ENCODE results near the gene LTN1.
A peak's percentile ranks its signal among the peaks of the same experiment; 100 is the strongest.
"Not testable (repeated sequence)": the region's sequence is repeated elsewhere in the genome, so short reads cannot be mapped to it uniquely, and the experiment has no call there.

Gene LTN1

GRCh38 chr21:28992526-28993292 is at the start of gene LTN1:
LTN1 (minus strand) TSS chr21:28992877; CDS start chr21:28992805, 72 bp downstream.
- Mint-ChIP-seq H3K9me3 (no peaks in the 10 kb centered on the region), H3K4me3 (peak within 1 kb of the TSS; percentile 93), H3K4me1 (peaks cover 44% of the 10 kb centered on the region), H3K27ac (peak within 1 kb of the TSS; percentile 97), H3K36me3 (peaks cover 35% of the 10 kb centered on the region)
- ATAC-seq (peak; percentile 96), DNase-seq (ENCODE audit: low spot score in 2 of 2) (peak; percentile 87 to 99)

- no peak overlapping the region for H3K27ac Mint-ChIP-seq
- H3K9me3 Mint-ChIP-seq = no peaks in the 10 kb centered on the region
- H3K36me3 Mint-ChIP-seq = no peaks in the 10 kb centered on the region
- DNase-seq (ENCODE audit: low spot score in 2 of 2) = no peak
- H3K4me1 Mint-ChIP-seq = peaks cover 12% of the 10 kb centered on the region
- no peak overlapping the region for H3K4me3 Mint-ChIP-seq
- no peak for ATAC-seq
Measured at GRCh38 chr21:29034678-29035077, 42.0 kb upstream of the LTN1 start.

GRCh38 chr21:29033871-29034270 is 41.2 kb upstream of the LTN1 start:
- DNase-seq (ENCODE audit: low spot score in 2 of 2) (no peak), ATAC-seq (no peak)
- H3K36me3 Mint-ChIP-seq = no peaks in the 10 kb centered on the region
- H3K9me3 Mint-ChIP-seq = no peaks in the 10 kb centered on the region
- H3K4me1 Mint-ChIP-seq = peaks cover 12% of the 10 kb centered on the region
- peak overlapping the region; percentile 33 for H3K27ac Mint-ChIP-seq
- H3K4me3 Mint-ChIP-seq = no peak overlapping the region

DNA sequence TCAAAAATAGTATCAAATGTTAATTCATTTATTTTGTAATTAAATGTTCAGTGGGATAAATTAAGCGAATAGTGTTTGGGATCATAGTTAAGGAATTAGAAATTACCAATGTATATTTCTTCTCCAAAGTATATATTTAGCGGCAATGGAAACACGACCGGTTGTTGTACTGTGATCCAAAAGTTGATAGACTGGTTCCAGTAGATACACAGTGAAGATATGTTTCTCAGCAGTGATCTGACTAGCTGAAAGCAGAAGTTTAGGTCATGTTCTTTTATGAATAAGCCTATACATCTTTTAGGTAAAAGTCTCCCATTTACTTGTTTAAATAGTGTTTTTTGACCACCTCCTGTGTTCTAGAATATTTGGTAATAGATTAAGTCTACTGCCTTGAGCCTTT is 40.6 kb upstream of the LTN1 start:
- H3K36me3 Mint-ChIP-seq = no peaks in the 10 kb centered on the region
- DNase-seq (ENCODE audit: low spot score in 2 of 2) = no peak
- no peaks in the 10 kb centered on the region for H3K9me3 Mint-ChIP-seq
- H3K4me1 Mint-ChIP-seq = peaks cover 12% of the 10 kb centered on the region
- peak overlapping the region; percentile 33 for H3K27ac Mint-ChIP-seq
- no peak for ATAC-seq
- no peak overlapping the region for H3K4me3 Mint-ChIP-seq

GRCh38 chr21:29030909-29031308 is 38.2 kb upstream of the LTN1 start:
- ATAC-seq = no peak
- Mint-ChIP-seq H3K36me3 (peaks cover 11% of the 10 kb centered on the region), H3K4me3 (no peak overlapping the region), H3K4me1 (peaks cover 16% of the 10 kb centered on the region), H3K27ac (peak overlapping the region; percentile 13), H3K9me3 (no peaks in the 10 kb centered on the region)
- DNase-seq (ENCODE audit: low spot score in 2 of 2) = no peak

DNA sequence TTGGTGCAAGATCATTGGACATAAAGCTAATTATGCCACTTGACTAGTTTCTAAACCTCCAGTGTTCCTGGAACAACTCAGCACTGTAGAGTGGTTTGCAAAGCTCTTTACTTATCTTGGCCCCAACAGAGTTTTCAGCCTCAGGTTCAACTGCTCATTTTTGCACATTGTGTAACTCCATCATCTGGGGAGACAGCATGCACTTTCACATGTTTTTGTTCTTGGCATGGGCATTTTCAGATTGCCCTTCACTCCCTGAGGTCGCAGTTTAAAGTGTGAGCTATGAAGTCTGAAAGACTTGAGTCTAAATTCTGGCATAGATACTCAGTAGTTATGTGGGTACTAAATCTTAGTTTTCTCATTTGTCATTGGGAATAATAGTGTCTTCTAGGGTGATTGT is 36.8 kb upstream of the LTN1 start:
- H3K4me3 Mint-ChIP-seq = no peak overlapping the region
- H3K9me3 Mint-ChIP-seq = no peaks in the 10 kb centered on the region
- H3K36me3 Mint-ChIP-seq = peaks cover 24% of the 10 kb centered on the region
- ATAC-seq (no peak), DNase-seq (ENCODE audit: low spot score in 2 of 2) (no peak)
- H3K4me1 Mint-ChIP-seq = peaks cover 28% of the 10 kb centered on the region
- peak overlapping the region; percentile 13 for H3K27ac Mint-ChIP-seq

GRCh38 chr21:29025328-29025713 is 32.6 kb upstream of the LTN1 start:
- peak overlapping the region; percentile 90 for H3K4me3 Mint-ChIP-seq
- ATAC-seq (peak; percentile 41), DNase-seq (ENCODE audit: low spot score in 2 of 2) (no peak)
- H3K4me1 Mint-ChIP-seq = peaks cover 37% of the 10 kb centered on the region
- H3K36me3 Mint-ChIP-seq = peaks cover 32% of the 10 kb centered on the region
- no peaks in the 10 kb centered on the region for H3K9me3 Mint-ChIP-seq
- peak overlapping the region; percentile 97 for H3K27ac Mint-ChIP-seq

GRCh38 chr21:29024474-29025327 is 32.0 kb upstream of the LTN1 start, which contains the start of gene USP16:
USP16 (plus strand) TSS chr21:29024668; CDS start chr21:29027914, 3,246 bp downstream.
- Mint-ChIP-seq H3K9me3 (no peaks in the 10 kb centered on the region), H3K36me3 (peaks cover 33% of the 10 kb centered on the region), H3K4me1 (peaks cover 39% of the 10 kb centered on the region), H3K27ac (peak within 1 kb of the TSS; percentile 97), H3K4me3 (peak within 1 kb of the TSS; percentile 90)
- ATAC-seq (peak; percentile 97), DNase-seq (ENCODE audit: low spot score in 2 of 2) (peak; percentile 94 to 99)

GRCh38 chr21:29022166-29022565 is 29.5 kb upstream of the LTN1 start:
- ATAC-seq (no peak), DNase-seq (ENCODE audit: low spot score in 2 of 2) (no peak)
- no peaks in the 10 kb centered on the region for H3K9me3 Mint-ChIP-seq
- peaks cover 50% of the 10 kb centered on the region for H3K4me1 Mint-ChIP-seq
- H3K27ac Mint-ChIP-seq = peak overlapping the region; percentile 50
- peaks cover 42% of the 10 kb centered on the region for H3K36me3 Mint-ChIP-seq
- H3K4me3 Mint-ChIP-seq = peak overlapping the region; percentile 14

DNA sequence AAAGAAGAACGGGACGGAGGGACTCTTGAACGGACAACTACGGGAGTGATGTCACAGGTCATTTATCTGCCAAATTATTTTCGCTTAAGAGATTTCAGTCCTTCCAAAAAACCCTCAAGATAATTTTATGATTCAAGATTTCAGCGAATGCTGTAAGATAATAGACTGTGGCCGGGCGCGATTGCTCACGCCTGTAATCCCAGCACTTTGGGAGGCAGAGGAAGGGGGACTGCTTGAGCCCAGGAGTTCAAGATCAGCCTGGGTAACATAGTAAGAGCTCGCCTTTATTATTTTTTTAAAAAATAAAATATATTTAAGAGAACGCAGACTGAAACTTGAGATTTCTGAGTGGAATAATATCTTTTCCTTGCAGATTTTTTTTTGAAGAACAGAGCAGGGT is 25.9 kb upstream of the LTN1 start:
- peaks cover 25% of the 10 kb centered on the region for H3K4me1 Mint-ChIP-seq
- no peaks in the 10 kb centered on the region for H3K9me3 Mint-ChIP-seq
- peak overlapping the region; percentile 71 for H3K4me3 Mint-ChIP-seq
- peaks cover 14% of the 10 kb centered on the region for H3K36me3 Mint-ChIP-seq
- DNase-seq (ENCODE audit: low spot score in 2 of 2) (no peak), ATAC-seq (no peak)
- peak overlapping the region; percentile 80 for H3K27ac Mint-ChIP-seq

GRCh38 chr21:29017639-29018237 is 25.1 kb upstream of the LTN1 start:
- H3K36me3 Mint-ChIP-seq = peaks cover 14% of the 10 kb centered on the region
- peak overlapping the region; percentile 71 for H3K4me3 Mint-ChIP-seq
- no peak for ATAC-seq
- H3K27ac Mint-ChIP-seq = peak overlapping the region; percentile 80
- no peak for DNase-seq (ENCODE audit: low spot score in 2 of 2)
- no peaks in the 10 kb centered on the region for H3K9me3 Mint-ChIP-seq
- H3K4me1 Mint-ChIP-seq = peaks cover 25% of the 10 kb centered on the region

DNA sequence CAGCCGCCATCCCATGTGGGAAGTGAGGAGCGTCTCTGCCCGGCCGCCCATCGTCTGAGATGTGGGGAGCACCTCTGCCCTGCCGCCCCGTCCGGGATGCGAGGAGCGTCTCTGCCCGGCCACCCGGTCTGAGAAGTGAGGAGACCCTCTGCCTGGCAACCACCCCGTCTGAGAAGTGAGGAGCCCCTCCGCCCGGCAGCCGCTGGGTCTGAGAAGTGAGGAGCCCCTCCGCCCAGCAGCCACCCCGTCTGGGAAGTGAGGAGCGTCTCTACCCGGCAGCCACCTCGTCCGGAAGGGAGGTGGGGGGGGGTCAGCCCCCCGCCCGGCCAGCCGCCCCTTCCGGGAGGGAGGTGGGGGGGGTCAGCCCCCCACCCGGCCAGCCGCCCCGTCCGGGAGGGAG is 18.6 kb upstream of the LTN1 start:
- H3K27ac Mint-ChIP-seq; ATAC-seq; H3K4me3 Mint-ChIP-seq; H3K4me1 Mint-ChIP-seq; DNase-seq (ENCODE audit: low spot score in 2 of 2); H3K9me3 Mint-ChIP-seq: not testable (repeated sequence)
- H3K36me3 Mint-ChIP-seq = peaks cover 17% of the 10 kb centered on the region

GRCh38 chr21:29008367-29008766 is 15.7 kb upstream of the LTN1 start:
- peaks cover 17% of the 10 kb centered on the region for H3K36me3 Mint-ChIP-seq

DNA sequence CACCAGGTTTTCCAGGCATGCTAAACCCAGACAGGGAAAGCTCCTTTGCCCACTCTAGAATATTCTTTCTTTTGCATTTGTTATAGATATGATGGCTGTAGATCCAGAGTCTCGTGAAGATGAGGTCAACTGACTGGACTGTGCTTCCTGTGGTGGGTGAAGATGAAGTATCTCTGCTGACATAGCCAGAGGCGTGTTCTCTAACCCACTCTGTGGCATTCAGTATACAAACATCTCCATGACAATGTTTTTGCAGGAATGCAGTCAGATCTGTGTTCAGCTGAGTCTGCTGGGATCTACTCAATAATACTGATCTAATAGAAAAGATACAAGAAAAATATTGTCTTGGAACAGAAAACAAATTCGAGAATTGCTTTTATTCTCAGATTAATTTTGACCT is 15.1 kb upstream of the LTN1 start:
- ATAC-seq = no peak
- Mint-ChIP-seq H3K36me3 (peaks cover 18% of the 10 kb centered on the region), H3K9me3 (no peaks in the 10 kb centered on the region), H3K4me3 (no peak overlapping the region), H3K27ac (no peak overlapping the region), H3K4me1 (no peaks in the 10 kb centered on the region)
- DNase-seq (ENCODE audit: low spot score in 2 of 2) = no peak

More at GRCh38 chr21:29008367-29008766, 15.7 kb upstream of the LTN1 start:
- no peaks in the 10 kb centered on the region for H3K9me3 Mint-ChIP-seq
- no peaks in the 10 kb centered on the region for H3K4me1 Mint-ChIP-seq
- no peak overlapping the region for H3K27ac Mint-ChIP-seq
- no peak for DNase-seq (ENCODE audit: low spot score in 2 of 2)
- no peak overlapping the region for H3K4me3 Mint-ChIP-seq
- no peak for ATAC-seq

- no peak overlapping the region for H3K27ac Mint-ChIP-seq
- H3K36me3 Mint-ChIP-seq = peaks cover 24% of the 10 kb centered on the region
- H3K9me3 Mint-ChIP-seq = no peaks in the 10 kb centered on the region
- no peaks in the 10 kb centered on the region for H3K4me1 Mint-ChIP-seq
- no peak overlapping the region for H3K4me3 Mint-ChIP-seq
- DNase-seq (ENCODE audit: low spot score in 2 of 2) (no peak), ATAC-seq (no peak)
Measured at GRCh38 chr21:29007135-29007534, 14.5 kb upstream of the LTN1 start.

Data from stimulated activated effector memory CD8-positive, alpha-beta T cell treated with anti-CD3 and anti-CD28 coated beads, Interleukin-12 subunit alpha, Interleukin-12 subunit beta, amount 100 ng/mL, for 72 hours (primary cell).